ENCODE data around the gene ZBTB46.

DNA sequence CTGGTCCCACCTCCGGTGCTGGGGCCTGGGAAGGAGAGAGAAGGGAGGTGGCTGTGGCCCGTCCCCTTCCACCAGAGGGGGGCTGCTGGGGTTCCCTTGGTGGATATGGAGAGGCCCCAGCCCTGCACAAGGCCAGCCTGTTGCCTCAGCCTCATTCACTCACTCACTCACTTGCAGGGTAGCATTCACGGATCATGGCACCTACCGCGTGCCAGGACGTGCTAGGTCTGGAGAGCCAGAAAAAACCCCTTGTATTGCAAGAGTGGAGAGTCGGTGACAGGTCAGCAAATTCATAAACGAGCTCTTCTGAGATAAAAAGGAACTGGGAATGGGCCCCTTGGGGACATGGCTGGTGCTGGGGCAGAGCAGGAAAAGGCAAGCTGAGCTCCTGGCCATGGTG is 6.4 kb upstream of the ZBTB46 start:
- TF ChIP-seq, protein P1, sequence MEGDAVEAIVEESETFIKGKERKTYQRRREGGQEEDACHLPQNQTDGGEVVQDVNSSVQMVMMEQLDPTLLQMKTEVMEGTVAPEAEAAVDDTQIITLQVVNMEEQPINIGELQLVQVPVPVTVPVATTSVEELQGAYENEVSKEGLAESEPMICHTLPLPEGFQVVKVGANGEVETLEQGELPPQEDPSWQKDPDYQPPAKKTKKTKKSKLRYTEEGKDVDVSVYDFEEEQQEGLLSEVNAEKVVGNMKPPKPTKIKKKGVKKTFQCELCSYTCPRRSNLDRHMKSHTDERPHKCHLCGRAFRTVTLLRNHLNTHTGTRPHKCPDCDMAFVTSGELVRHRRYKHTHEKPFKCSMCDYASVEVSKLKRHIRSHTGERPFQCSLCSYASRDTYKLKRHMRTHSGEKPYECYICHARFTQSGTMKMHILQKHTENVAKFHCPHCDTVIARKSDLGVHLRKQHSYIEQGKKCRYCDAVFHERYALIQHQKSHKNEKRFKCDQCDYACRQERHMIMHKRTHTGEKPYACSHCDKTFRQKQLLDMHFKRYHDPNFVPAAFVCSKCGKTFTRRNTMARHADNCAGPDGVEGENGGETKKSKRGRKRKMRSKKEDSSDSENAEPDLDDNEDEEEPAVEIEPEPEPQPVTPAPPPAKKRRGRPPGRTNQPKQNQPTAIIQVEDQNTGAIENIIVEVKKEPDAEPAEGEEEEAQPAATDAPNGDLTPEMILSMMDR (conservative IDR thresholded peaks at IDR 0.05; ENCODE audit: low read length), result no peak
- TF ChIP-seq EZH2phosphoT487 (IDR thresholded peaks at IDR 0.05; ENCODE audit: borderline replicate concordance), result no peak
